Activated CD4-positive, CD25-positive, alpha-beta regulatory T cell treated with anti-CD3 and anti-CD28 coated beads, Interleukin-2, amount 50 U/mL, for 24 hours (primary cell): Measurements from ENCODE around the gene AP2A2.

Source experiments
- ATAC-seq, 2 donors: fragments of 150-1000 bp; cut with Tn5 transposase; one replicate each; pipeline ENCODE4 v1.10.0; 2021; ENCODE audit warnings: mild to moderate bottlenecking in 1 of 2, moderate library complexity in 1 of 2

Gene AP2A2

DNA sequence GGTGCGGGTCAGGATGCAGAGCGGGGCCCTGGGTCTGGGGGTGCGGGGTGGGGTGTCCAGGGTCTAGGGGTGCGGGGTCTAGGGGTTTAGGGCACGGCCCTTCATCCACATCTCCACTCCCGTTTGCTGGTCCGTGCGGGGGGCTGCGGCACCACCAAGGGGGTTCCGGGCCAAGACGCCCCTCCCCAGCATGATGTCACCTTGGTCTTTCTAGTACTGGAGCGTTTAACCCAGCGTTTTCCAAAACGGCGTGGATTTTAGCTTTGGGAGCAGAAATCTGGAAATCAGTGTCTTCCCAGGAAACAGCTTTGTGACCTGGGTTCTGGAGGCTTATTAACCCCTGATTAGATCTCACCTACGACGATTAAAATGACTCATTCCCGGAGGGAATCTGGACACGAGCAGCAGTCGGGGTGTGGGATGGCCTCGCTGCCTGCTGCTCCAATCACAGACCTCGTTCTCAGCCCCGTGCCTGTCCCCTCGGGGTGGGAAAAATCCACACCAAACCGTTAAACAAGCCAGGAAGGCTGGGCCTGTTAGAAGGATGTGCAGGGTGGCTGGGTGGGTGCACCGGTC lies 759 bp downstream of the AP2A2 start:
- no peak for ATAC-seq

- ATAC-seq = peak; percentile 33
Measured at GRCh38 chr11:927871-928270, 2.2 kb downstream of the AP2A2 start.

- ATAC-seq = no peak
Measured at GRCh38 chr11:928786-929185, 3.1 kb downstream of the AP2A2 start.

- no peak for ATAC-seq
Measured at GRCh38 chr11:929405-929804, 3.7 kb downstream of the AP2A2 start.

- ATAC-seq = no peak
Measured at GRCh38 chr11:931385-931784, 5.7 kb downstream of the AP2A2 start.

DNA sequence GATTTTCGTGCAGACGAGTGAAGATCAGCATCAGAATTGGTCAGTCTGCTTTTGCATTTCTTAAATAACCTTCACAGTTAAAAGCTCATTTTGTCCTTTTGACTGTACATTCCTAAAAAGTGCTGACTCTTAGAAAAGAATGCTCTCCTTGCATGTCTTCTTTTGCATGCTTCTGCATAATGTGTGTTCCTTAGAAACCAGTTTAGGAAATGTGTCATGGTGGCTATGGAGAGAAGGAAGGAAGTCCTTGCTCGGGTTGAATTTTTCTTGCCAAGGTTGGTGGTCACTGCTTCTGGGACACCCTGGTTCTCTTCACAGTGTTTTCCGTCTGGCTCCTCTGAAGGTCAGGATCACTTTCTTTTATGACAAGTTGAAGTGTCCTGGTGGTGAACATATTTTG lies 6.8 kb downstream of the AP2A2 start:
- no peak for ATAC-seq

DNA sequence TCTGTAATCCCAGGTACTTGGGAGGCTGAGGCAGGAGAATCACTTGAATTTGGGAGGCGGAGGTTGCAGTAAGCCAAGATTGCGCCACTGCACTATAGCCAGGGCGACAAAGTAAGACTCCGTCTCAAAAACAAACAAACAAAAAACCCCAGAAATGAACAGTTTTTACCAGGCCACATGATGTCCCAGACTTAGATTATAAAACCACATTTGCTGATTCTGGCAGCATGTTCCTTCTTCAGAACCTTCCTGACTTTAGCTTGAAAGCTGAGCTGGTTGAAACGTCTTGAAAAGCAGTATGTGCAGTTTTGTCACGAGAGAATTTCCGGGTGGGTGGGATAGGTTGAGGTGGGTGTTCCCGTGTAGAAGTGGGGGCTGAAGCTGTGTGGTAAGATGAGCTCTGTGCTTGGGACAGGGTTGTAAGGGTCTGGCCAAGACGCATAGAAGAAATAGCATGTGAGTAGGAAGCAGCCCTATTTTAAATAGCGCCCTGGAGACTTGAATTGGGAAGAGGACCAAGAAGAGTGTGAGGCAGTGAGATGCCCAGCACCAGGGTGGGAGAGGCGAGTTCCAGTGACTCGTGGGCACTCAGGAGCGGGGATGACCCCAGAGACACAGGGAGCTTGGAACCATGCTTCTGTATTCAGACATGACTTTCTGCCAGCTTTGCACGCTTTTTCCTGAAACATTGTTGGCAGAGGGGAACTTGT lies 7.6 kb downstream of the AP2A2 start:
- ATAC-seq = no peak

DNA sequence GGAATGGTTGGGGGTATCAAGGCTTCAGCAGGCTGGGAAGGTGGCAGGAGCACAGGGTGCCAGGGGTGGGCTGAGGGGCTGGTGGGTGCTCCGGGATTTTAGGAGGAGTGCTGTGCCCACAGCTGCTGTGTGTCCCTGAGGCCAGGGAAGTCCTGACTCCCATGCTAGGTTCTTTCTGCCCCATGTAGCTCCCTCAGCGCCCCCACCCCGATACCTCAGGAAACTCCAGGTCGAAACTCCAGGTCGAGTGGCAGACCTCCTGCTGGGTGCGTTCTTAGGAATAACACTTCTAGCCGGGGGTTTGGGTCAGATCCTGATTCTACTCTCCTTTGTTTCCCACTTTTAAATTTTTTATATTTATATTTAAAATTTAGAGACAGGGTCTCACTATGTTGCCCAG lies 8.3 kb downstream of the AP2A2 start:
- no peak for ATAC-seq

GRCh38 chr11:934527-934926 lies 8.9 kb downstream of the AP2A2 start:
- no peak for ATAC-seq

GRCh38 chr11:936199-936598 lies 10.5 kb downstream of the AP2A2 start:
- no peak for ATAC-seq

- ATAC-seq = no peak
Measured at GRCh38 chr11:937841-938261, 12.2 kb downstream of the AP2A2 start.

DNA sequence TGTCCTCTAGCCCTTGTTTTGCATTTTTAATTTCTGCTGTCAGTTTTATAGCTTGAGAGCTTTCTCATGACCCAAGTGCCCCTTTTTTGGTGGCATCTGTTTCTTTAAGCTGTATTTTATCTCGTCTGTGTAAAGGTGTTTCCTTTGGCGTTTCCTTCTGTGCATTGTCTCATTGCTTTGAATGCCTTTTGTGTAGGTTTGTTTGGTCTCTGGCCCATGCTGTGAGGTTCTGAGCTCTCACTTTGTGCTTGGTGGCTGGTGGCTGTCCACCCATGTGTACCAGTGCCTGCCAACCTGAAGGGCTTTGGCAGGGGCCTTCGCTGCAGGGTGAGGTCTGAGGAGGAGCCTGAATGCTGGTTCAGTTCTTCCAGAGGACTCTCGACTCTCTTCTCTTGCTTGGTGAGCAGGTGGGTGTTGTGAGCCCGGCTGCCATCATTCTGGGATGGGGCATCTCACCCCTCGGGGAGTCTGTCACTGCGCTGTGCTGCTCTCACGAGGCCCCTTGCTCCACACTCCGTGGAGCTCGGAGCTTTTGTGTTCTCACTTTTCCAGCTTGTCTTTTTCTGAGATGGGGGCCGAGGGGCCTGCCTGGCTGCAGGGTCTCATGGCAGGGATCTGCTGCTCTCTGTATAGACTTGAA lies 14.9 kb downstream of the AP2A2 start:
- no peak for ATAC-seq

DNA sequence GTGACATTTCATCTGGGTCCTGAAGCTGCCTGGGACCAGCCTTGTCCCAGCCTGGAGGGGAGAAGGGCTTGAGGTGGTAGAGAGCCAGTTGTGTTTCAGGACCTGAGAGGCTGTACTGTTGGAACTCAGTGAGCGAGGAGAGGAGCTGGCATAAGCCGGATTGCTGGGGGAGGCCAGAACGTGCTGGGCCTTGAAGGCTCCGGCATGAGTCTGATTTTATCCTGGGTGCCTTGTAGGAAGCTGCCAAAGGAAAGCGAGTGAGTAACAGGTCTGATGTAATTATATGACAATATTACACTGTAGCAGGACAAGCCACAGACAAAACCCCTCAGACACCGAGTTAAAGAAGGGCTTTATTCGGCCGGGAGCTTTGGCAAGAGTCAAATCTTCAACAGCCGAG lies 17.2 kb downstream of the AP2A2 start:
- ATAC-seq = no peak

- no peak for ATAC-seq
Measured at GRCh38 chr11:944711-945470, 19.2 kb downstream of the AP2A2 start.

DNA sequence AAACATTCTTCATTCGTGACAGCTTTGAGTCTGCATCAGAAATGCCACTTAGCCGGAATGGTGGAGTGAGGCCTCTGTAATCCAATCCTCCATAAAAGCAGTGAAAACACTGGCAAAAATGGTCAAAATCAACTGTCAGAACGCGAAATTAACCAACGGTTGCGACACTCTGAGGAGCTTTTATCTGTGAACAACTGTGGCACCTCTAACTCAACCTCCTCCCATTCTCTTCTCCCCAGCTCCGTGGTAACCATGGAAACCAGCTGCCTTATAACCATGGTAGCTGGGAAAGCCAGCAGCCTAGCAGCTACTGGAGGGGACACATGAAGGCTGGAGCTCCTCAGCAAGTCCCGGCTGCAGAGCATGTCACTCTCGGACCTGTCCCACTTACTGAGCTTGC lies 20.3 kb downstream of the AP2A2 start:
- no peak for ATAC-seq

- no peak for ATAC-seq
Measured at GRCh38 chr11:947744-948143, 22.1 kb downstream of the AP2A2 start.

GRCh38 chr11:951507-951906 lies 25.8 kb downstream of the AP2A2 start:
- ATAC-seq = no peak

DNA sequence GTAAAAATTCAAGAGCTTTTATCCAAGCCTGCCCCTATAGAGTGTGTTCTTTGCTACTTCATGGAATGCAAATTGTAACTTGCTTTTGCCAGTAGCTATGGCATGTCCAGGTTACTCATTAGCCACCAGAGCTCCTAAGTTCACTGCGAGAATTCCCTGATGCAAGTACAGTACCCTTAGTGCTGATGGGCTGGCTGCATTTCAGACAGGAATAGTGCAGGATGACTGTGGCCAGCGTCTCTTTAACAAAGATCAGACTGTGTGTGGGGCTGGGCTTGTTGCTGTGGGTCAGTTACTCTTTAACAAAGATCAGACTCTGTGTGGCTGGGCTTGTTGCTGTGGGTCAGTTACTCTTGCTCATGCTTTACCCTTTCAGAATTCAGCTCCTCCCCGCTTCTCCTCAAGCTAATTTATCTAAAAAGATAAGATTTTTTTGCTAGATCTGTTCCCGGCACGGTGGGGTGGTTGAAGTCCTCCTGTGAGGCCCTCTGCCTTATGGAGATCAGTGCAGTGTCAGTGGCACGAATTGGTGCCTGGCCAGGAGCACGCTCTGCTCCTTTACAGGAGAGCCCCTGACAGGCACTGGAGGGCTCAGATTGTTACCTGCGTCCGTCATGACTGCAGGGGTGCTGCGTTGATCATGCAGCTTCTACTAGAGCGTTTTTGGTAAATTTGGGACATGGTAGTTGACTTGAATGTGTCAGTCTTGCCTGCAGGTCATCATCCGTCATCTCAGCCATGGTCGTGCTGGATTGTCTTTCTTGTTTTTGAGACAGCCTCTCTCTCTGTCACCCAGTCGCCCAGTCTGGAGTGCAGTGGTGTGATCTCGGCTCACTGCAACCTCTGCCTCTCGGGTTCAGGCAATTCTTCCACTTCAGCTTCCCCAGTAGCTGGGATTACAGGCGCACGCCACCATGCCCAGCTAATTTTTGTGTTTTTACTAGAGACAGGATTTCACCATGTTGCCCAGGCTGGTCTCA lies 27.0 kb downstream of the AP2A2 start:
- ATAC-seq = no peak

- no peak for ATAC-seq
Measured at GRCh38 chr11:953512-953911, 27.8 kb downstream of the AP2A2 start.

GRCh38 chr11:954392-955153 lies 28.9 kb downstream of the AP2A2 start:
- ATAC-seq = no peak
